ENCODE data around the gene RSPH3. TPM values are rescaled to one million over a fixed set of nuclear protein-coding genes. Genes with fewer than 3 reads are reported as not detected.

The RSPH3 gene
- total and polyA plus RNA-seq, 4 donors = 1.7 to 4.6 (median 3.3) TPM

DNA sequence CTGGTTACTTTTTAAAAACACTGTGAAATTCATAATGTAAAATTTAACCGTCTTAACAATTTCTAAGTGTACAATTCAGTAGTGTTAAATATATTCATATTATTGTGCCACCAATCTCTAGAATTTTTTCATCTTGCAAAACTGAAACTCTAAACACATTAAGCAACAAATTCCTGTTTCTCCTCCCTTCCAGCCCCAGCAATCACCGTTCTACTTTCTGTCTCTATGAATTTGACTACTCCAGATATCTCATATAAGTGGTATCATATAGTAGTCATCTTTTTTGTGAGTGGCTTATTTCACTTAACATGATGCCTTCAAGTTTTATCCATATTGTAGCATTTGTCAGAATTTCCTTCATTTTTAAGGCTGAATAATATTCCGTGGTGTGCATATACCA is 44.7 kb downstream of the RSPH3 start:
- no peak overlapping the region for H3K4me3 ChIP-seq (ENCODE audit: low read depth in 1 of 3, low read length in 3 of 3)
- 91% methylated on average over 3 of the region's 3 CpGs for WGBS

DNA sequence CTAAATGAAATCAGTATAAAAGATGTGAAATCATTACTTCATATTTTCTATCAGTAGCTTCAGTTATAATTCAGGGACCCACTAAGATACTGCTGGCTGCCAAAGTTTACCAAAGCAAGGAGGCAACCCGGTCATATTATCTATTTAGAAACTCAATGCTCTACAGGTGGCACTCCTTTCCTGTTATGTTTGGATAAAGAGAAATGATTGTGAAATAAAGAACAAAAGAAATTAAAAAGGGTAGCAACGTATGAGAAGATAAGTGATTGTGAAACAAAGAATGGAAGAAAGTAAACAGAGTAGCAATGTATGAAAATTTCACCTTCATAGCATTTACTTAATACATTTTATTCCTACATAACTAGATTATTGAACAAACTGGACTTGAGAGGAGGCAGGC is 45.2 kb downstream of the RSPH3 start:
- WGBS = 30% methylated on average over 2 of the region's 2 CpGs
- peaks cover 3 to 13% (median 7%) of the 10 kb centered on the region in 4 donors for H3K4me1 ChIP-seq (ENCODE audit: control insufficient read depth in 4 of 4, insufficient read depth in 4 of 4, low read length in 3 of 4)
- no peaks in the 10 kb centered on the region for H3K27me3 ChIP-seq (ENCODE audit: control insufficient read depth in 4 of 4, insufficient read depth in 4 of 4, low read length in 3 of 4)
- H3K27ac ChIP-seq (ENCODE audit: low read depth in 1 of 2, low read length in 2 of 2) = no peak overlapping the region
- H3K9ac ChIP-seq (ENCODE audit: low read depth in 1 of 2, low read length in 2 of 2) = no peak overlapping the region
- H3K36me3 ChIP-seq (ENCODE audit: control insufficient read depth in 4 of 4, insufficient read depth in 3 of 4, low read depth in 1 of 4, low read length in 3 of 4) = no peaks in the 10 kb centered on the region
- H3K4me3 ChIP-seq (ENCODE audit: low read depth in 1 of 3, low read length in 3 of 3) = no peak overlapping the region
- no peaks in the 10 kb centered on the region for H3K9me3 ChIP-seq (ENCODE audit: control insufficient read depth in 4 of 4, low read length in 3 of 4)
- DNase-seq (ENCODE audit: low spot score) = no peak
- no peak for TF ChIP-seq FOXA2 (IDR thresholded peaks at IDR 0.05)
- TF ChIP-seq FOXA1 (IDR thresholded peaks at IDR 0.05) = no peak
- no peak for TF ChIP-seq RAD21 (IDR thresholded peaks at IDR 0.05)
- TF ChIP-seq JUND (IDR thresholded peaks at IDR 0.05) = no peak
- TF ChIP-seq TAF1 (conservative IDR thresholded peaks at IDR 0.05) = no peak
- TF ChIP-seq, protein P1, sequence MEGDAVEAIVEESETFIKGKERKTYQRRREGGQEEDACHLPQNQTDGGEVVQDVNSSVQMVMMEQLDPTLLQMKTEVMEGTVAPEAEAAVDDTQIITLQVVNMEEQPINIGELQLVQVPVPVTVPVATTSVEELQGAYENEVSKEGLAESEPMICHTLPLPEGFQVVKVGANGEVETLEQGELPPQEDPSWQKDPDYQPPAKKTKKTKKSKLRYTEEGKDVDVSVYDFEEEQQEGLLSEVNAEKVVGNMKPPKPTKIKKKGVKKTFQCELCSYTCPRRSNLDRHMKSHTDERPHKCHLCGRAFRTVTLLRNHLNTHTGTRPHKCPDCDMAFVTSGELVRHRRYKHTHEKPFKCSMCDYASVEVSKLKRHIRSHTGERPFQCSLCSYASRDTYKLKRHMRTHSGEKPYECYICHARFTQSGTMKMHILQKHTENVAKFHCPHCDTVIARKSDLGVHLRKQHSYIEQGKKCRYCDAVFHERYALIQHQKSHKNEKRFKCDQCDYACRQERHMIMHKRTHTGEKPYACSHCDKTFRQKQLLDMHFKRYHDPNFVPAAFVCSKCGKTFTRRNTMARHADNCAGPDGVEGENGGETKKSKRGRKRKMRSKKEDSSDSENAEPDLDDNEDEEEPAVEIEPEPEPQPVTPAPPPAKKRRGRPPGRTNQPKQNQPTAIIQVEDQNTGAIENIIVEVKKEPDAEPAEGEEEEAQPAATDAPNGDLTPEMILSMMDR (IDR thresholded peaks at IDR 0.05; ENCODE audit: low read depth, low read length, missing input control) = no peak
- TF ChIP-seq, protein P2, sequence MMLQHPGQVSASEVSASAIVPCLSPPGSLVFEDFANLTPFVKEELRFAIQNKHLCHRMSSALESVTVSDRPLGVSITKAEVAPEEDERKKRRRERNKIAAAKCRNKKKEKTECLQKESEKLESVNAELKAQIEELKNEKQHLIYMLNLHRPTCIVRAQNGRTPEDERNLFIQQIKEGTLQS (IDR thresholded peaks at IDR 0.05) = no peak
- TF ChIP-seq, protein P3, sequence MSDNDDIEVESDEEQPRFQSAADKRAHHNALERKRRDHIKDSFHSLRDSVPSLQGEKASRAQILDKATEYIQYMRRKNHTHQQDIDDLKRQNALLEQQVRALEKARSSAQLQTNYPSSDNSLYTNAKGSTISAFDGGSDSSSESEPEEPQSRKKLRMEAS (IDR thresholded peaks at IDR 0.05) = no peak
- no peak for TF ChIP-seq HNF4A (conservative IDR thresholded peaks at IDR 0.05)
- no peak for TF ChIP-seq YY1 (IDR thresholded peaks at IDR 0.05)
- no peak for TF ChIP-seq GABPA (IDR thresholded peaks at IDR 0.05 in 1 of 2, conservative IDR thresholded peaks at IDR 0.05 in 1 of 2)

More for the DNA sequence above, 44.7 kb downstream of the RSPH3 start:
- DNase-seq (ENCODE audit: low spot score) = no peak
- Histone ChIP-seq H3K4me1 (ENCODE audit: control insufficient read depth in 4 of 4, insufficient read depth in 4 of 4, low read length in 3 of 4) (peaks cover 3 to 13% (median 7%) of the 10 kb centered on the region in 4 donors), H3K27me3 (ENCODE audit: control insufficient read depth in 4 of 4, insufficient read depth in 4 of 4, low read length in 3 of 4) (no peaks in the 10 kb centered on the region), H3K9me3 (ENCODE audit: control insufficient read depth in 4 of 4, low read length in 3 of 4) (no peaks in the 10 kb centered on the region), H3K9ac (ENCODE audit: low read depth in 1 of 2, low read length in 2 of 2) (no peak overlapping the region), H3K36me3 (ENCODE audit: control insufficient read depth in 4 of 4, insufficient read depth in 3 of 4, low read depth in 1 of 4, low read length in 3 of 4) (no peaks in the 10 kb centered on the region), H3K27ac (ENCODE audit: low read depth in 1 of 2, low read length in 2 of 2) (no peak overlapping the region)
- TF ChIP-seq, protein P2 (IDR thresholded peaks at IDR 0.05) = no peak
- TF ChIP-seq YY1 (IDR thresholded peaks at IDR 0.05) = no peak
- TF ChIP-seq GABPA (IDR thresholded peaks at IDR 0.05 in 1 of 2, conservative IDR thresholded peaks at IDR 0.05 in 1 of 2) = no peak
- TF ChIP-seq, protein P4, sequence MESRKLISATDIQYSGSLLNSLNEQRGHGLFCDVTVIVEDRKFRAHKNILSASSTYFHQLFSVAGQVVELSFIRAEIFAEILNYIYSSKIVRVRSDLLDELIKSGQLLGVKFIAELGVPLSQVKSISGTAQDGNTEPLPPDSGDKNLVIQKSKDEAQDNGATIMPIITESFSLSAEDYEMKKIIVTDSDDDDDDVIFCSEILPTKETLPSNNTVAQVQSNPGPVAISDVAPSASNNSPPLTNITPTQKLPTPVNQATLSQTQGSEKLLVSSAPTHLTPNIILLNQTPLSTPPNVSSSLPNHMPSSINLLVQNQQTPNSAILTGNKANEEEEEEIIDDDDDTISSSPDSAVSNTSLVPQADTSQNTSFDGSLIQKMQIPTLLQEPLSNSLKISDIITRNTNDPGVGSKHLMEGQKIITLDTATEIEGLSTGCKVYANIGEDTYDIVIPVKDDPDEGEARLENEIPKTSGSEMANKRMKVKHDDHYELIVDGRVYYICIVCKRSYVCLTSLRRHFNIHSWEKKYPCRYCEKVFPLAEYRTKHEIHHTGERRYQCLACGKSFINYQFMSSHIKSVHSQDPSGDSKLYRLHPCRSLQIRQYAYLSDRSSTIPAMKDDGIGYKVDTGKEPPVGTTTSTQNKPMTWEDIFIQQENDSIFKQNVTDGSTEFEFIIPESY (IDR thresholded peaks at IDR 0.05) = no peak
- no peak for TF ChIP-seq FOXA1 (IDR thresholded peaks at IDR 0.05)
- no peak for TF ChIP-seq EGR1 (IDR thresholded peaks at IDR 0.05; ENCODE audit: low read depth in 2 of 2)
- no peak for TF ChIP-seq RAD21 (IDR thresholded peaks at IDR 0.05)
- TF ChIP-seq TAF1 (conservative IDR thresholded peaks at IDR 0.05) = no peak
- no peak for TF ChIP-seq JUND (IDR thresholded peaks at IDR 0.05)
- TF ChIP-seq, protein P1 (IDR thresholded peaks at IDR 0.05; ENCODE audit: low read depth, low read length, missing input control) = no peak
- TF ChIP-seq HNF4G (IDR thresholded peaks at IDR 0.05) = no peak
- no peak for TF ChIP-seq FOXA2 (IDR thresholded peaks at IDR 0.05)
- no peak for TF ChIP-seq RXRA (IDR thresholded peaks at IDR 0.05)
- TF ChIP-seq, protein P5, sequence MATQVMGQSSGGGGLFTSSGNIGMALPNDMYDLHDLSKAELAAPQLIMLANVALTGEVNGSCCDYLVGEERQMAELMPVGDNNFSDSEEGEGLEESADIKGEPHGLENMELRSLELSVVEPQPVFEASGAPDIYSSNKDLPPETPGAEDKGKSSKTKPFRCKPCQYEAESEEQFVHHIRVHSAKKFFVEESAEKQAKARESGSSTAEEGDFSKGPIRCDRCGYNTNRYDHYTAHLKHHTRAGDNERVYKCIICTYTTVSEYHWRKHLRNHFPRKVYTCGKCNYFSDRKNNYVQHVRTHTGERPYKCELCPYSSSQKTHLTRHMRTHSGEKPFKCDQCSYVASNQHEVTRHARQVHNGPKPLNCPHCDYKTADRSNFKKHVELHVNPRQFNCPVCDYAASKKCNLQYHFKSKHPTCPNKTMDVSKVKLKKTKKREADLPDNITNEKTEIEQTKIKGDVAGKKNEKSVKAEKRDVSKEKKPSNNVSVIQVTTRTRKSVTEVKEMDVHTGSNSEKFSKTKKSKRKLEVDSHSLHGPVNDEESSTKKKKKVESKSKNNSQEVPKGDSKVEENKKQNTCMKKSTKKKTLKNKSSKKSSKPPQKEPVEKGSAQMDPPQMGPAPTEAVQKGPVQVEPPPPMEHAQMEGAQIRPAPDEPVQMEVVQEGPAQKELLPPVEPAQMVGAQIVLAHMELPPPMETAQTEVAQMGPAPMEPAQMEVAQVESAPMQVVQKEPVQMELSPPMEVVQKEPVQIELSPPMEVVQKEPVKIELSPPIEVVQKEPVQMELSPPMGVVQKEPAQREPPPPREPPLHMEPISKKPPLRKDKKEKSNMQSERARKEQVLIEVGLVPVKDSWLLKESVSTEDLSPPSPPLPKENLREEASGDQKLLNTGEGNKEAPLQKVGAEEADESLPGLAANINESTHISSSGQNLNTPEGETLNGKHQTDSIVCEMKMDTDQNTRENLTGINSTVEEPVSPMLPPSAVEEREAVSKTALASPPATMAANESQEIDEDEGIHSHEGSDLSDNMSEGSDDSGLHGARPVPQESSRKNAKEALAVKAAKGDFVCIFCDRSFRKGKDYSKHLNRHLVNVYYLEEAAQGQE (IDR thresholded peaks at IDR 0.05) = no peak
- no peak for TF ChIP-seq SP1 (IDR thresholded peaks at IDR 0.05)
- TF ChIP-seq, protein P3 (IDR thresholded peaks at IDR 0.05) = no peak

All from liver (tissue), 9 donors.